ENCODE measurements around the gene ADAM19.

Gene ADAM19

DNA sequence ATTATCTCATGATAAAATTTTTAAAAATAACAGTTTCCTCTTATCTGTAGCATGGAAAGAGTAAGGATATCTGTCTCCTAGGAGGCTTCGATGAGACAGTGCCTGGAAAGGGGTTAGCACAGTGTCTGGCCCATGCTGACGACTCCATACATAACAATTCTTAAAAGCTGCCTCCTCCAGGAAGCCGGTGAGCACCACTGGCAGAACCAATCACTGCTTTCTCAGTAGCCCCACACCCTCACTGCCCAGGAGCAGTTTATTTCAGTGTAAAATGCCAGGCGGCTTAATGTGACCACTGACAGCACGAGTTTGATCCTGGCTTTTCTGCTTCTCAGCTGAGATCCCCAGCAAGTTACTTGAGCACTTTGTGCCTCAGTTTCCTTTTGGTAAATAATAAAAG lies 116.7 kb downstream of the ADAM19 start:
- H3K27ac ChIP-seq (ENCODE audit: low read depth in 2 of 2, low read length in 2 of 2), result no peak overlapping the region
- H3K9me3 ChIP-seq (ENCODE audit: control insufficient read depth in 2 of 2, low read length in 2 of 2), result no peaks in the 10 kb centered on the region
- no peak overlapping the region for H3K9ac ChIP-seq (ENCODE audit: low read depth in 1 of 2, low read length in 2 of 2)
- H3K36me3 ChIP-seq (ENCODE audit: control insufficient read depth in 2 of 2, insufficient read depth in 2 of 2, low read length in 2 of 2), result no peaks in the 10 kb centered on the region
- peaks cover 13% of the 10 kb centered on the region in 2 donors for H3K27me3 ChIP-seq (ENCODE audit: control insufficient read depth in 2 of 2, insufficient read depth in 2 of 2, low read length in 2 of 2)
- peaks cover 0 to 11% of the 10 kb centered on the region in 2 donors for H3K4me1 ChIP-seq (ENCODE audit: control insufficient read depth in 2 of 2, insufficient read depth in 2 of 2, low read length in 2 of 2)
- no peak overlapping the region for H3K4me3 ChIP-seq (ENCODE audit: low read length in 2 of 2)

DNA sequence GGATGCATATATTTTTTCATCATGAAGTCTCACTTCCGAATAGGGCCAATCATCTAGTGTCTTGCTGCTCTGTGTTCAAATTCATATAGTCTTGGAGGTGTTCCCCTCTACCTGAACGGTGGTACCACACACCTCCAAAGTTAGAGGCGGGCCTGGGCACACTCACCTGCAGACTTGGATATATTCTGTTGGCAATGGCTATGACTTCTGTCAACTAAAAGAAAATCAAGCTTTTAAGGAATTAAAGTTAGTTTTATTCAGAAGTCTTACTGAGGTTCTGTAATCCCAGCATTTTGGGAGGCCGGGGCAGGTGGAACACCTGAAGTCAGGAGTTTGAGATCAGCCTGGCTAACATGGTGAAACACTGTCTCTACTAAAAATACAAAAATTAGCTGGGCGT lies 118.2 kb downstream of the ADAM19 start:
- Histone ChIP-seq H3K36me3 (ENCODE audit: control insufficient read depth in 2 of 2, insufficient read depth in 2 of 2, low read length in 2 of 2) (no peaks in the 10 kb centered on the region), H3K4me3 (ENCODE audit: low read length in 2 of 2) (no peak overlapping the region), H3K9me3 (ENCODE audit: control insufficient read depth in 2 of 2, low read length in 2 of 2) (no peaks in the 10 kb centered on the region), H3K27me3 (ENCODE audit: control insufficient read depth in 2 of 2, insufficient read depth in 2 of 2, low read length in 2 of 2) (peaks cover 13% of the 10 kb centered on the region in 2 donors), H3K27ac (ENCODE audit: low read depth in 2 of 2, low read length in 2 of 2) (no peak overlapping the region), H3K4me1 (ENCODE audit: control insufficient read depth in 2 of 2, insufficient read depth in 2 of 2, low read length in 2 of 2) (peaks cover 0 to 11% of the 10 kb centered on the region in 2 donors), H3K9ac (ENCODE audit: low read depth in 1 of 2, low read length in 2 of 2) (no peak overlapping the region)

- peaks cover 13% of the 10 kb centered on the region in 2 donors for H3K27me3 ChIP-seq (ENCODE audit: control insufficient read depth in 2 of 2, insufficient read depth in 2 of 2, low read length in 2 of 2)
- no peaks in the 10 kb centered on the region for H3K36me3 ChIP-seq (ENCODE audit: control insufficient read depth in 2 of 2, insufficient read depth in 2 of 2, low read length in 2 of 2)
- no peaks in the 10 kb centered on the region for H3K9me3 ChIP-seq (ENCODE audit: control insufficient read depth in 2 of 2, low read length in 2 of 2)
- no peak overlapping the region for H3K27ac ChIP-seq (ENCODE audit: low read depth in 2 of 2, low read length in 2 of 2)
- H3K9ac ChIP-seq (ENCODE audit: low read depth in 1 of 2, low read length in 2 of 2), result no peak overlapping the region
- H3K4me1 ChIP-seq (ENCODE audit: control insufficient read depth in 2 of 2, insufficient read depth in 2 of 2, low read length in 2 of 2), result peaks cover 0 to 11% of the 10 kb centered on the region in 2 donors
- no peak overlapping the region for H3K4me3 ChIP-seq (ENCODE audit: low read length in 2 of 2)
Observed at GRCh38 chr5:157456301-157456700, 119.3 kb downstream of the ADAM19 start.

DNA sequence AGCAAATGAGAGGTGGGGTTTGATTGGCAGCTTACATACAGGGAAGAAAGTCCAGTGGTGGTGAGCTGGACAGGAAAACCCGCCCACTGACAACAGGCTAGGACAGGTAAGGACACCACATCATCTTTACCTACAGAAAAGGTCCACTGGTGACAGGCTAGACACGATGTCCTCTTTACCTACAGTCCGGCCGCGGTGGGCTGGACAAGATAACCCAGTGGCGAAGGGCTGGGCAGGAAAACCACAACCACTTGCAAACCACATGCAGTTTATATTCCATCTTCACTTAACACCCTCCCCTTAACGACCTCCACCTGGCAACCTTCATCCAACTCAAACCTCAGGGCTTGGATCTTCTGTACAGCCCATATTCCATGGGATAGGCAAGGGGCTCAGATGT lies 120.5 kb downstream of the ADAM19 start:
- H3K9me3 ChIP-seq (ENCODE audit: control insufficient read depth in 2 of 2, low read length in 2 of 2), result no peaks in the 10 kb centered on the region
- no peak overlapping the region for H3K27ac ChIP-seq (ENCODE audit: low read depth in 2 of 2, low read length in 2 of 2)
- H3K36me3 ChIP-seq (ENCODE audit: control insufficient read depth in 2 of 2, insufficient read depth in 2 of 2, low read length in 2 of 2), result no peaks in the 10 kb centered on the region
- H3K4me1 ChIP-seq (ENCODE audit: control insufficient read depth in 2 of 2, insufficient read depth in 2 of 2, low read length in 2 of 2), result peaks cover 0 to 5% of the 10 kb centered on the region in 2 donors
- H3K4me3 ChIP-seq (ENCODE audit: low read length in 2 of 2), result no peak overlapping the region
- no peak overlapping the region for H3K9ac ChIP-seq (ENCODE audit: low read depth in 1 of 2, low read length in 2 of 2)
- H3K27me3 ChIP-seq (ENCODE audit: control insufficient read depth in 2 of 2, insufficient read depth in 2 of 2, low read length in 2 of 2), result peaks cover 5 to 8% of the 10 kb centered on the region in 2 donors

- Histone ChIP-seq H3K4me1 (ENCODE audit: control insufficient read depth in 2 of 2, insufficient read depth in 2 of 2, low read length in 2 of 2) (no peaks in the 10 kb centered on the region), H3K27me3 (ENCODE audit: control insufficient read depth in 2 of 2, insufficient read depth in 2 of 2, low read length in 2 of 2) (no peaks in the 10 kb centered on the region), H3K4me3 (ENCODE audit: low read length in 2 of 2) (no peak overlapping the region), H3K36me3 (ENCODE audit: control insufficient read depth in 2 of 2, insufficient read depth in 2 of 2, low read length in 2 of 2) (no peaks in the 10 kb centered on the region), H3K9ac (ENCODE audit: low read depth in 1 of 2, low read length in 2 of 2) (no peak overlapping the region), H3K9me3 (ENCODE audit: control insufficient read depth in 2 of 2, low read length in 2 of 2) (no peaks in the 10 kb centered on the region), H3K27ac (ENCODE audit: low read depth in 2 of 2, low read length in 2 of 2) (no peak overlapping the region)
Observed at GRCh38 chr5:157454273-157454672, 121.3 kb downstream of the ADAM19 start.

GRCh38 chr5:157451806-157452205 lies 123.8 kb downstream of the ADAM19 start:
- no peak overlapping the region for H3K27ac ChIP-seq (ENCODE audit: low read depth in 2 of 2, low read length in 2 of 2)
- H3K4me1 ChIP-seq (ENCODE audit: control insufficient read depth in 2 of 2, insufficient read depth in 2 of 2, low read length in 2 of 2), result peaks cover under 1 to 4% of the 10 kb centered on the region in 2 donors
- H3K4me3 ChIP-seq (ENCODE audit: low read length in 2 of 2), result no peak overlapping the region
- H3K27me3 ChIP-seq (ENCODE audit: control insufficient read depth in 2 of 2, insufficient read depth in 2 of 2, low read length in 2 of 2), result no peaks in the 10 kb centered on the region
- no peaks in the 10 kb centered on the region for H3K9me3 ChIP-seq (ENCODE audit: control insufficient read depth in 2 of 2, low read length in 2 of 2)
- H3K9ac ChIP-seq (ENCODE audit: low read depth in 1 of 2, low read length in 2 of 2), result no peak overlapping the region
- H3K36me3 ChIP-seq (ENCODE audit: control insufficient read depth in 2 of 2, insufficient read depth in 2 of 2, low read length in 2 of 2), result no peaks in the 10 kb centered on the region

DNA sequence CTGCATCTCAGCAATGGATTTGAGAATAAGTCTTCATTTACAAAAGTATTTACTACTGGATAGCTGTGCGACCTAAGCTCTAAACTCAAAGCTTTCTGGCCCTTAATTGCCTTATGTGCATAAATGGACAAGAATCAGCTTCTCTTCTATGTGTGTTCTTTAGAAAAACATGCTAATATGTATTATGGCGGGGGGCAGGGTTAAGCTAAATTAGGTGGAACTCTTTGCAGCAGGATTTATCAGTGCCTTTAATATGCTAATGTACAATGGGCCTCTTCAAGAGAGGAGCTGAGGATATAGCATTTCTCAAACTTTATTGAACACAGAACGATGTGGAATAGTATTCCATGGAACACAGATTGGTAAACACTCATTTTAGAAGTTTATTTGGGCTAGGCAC lies 125.6 kb downstream of the ADAM19 start:
- H3K27ac ChIP-seq (ENCODE audit: low read depth in 2 of 2, low read length in 2 of 2), result no peak overlapping the region
- H3K9ac ChIP-seq (ENCODE audit: low read depth in 1 of 2, low read length in 2 of 2), result no peak overlapping the region

GRCh38 chr5:157449011-157449723 lies 126.4 kb downstream of the ADAM19 start:
- Histone ChIP-seq H3K27ac (ENCODE audit: low read depth in 2 of 2, low read length in 2 of 2) (peak overlapping the region in 1 of 2 donors; percentile 28), H3K27me3 (ENCODE audit: control insufficient read depth in 2 of 2, insufficient read depth in 2 of 2, low read length in 2 of 2) (no peaks in the 10 kb centered on the region), H3K4me1 (ENCODE audit: control insufficient read depth in 2 of 2, insufficient read depth in 2 of 2, low read length in 2 of 2) (peaks cover 4% of the 10 kb centered on the region in 2 donors), H3K9ac (ENCODE audit: low read depth in 1 of 2, low read length in 2 of 2) (no peak overlapping the region), H3K9me3 (ENCODE audit: control insufficient read depth in 2 of 2, low read length in 2 of 2) (no peaks in the 10 kb centered on the region), H3K4me3 (ENCODE audit: low read length in 2 of 2) (no peak overlapping the region), H3K36me3 (ENCODE audit: control insufficient read depth in 2 of 2, insufficient read depth in 2 of 2, low read length in 2 of 2) (no peaks in the 10 kb centered on the region)

More for the DNA sequence above, 125.6 kb downstream of the ADAM19 start:
- no peak overlapping the region for H3K4me3 ChIP-seq (ENCODE audit: low read length in 2 of 2)
- H3K36me3 ChIP-seq (ENCODE audit: control insufficient read depth in 2 of 2, insufficient read depth in 2 of 2, low read length in 2 of 2), result no peaks in the 10 kb centered on the region
- H3K4me1 ChIP-seq (ENCODE audit: control insufficient read depth in 2 of 2, insufficient read depth in 2 of 2, low read length in 2 of 2), result peaks cover 4% of the 10 kb centered on the region in 2 donors
- H3K27me3 ChIP-seq (ENCODE audit: control insufficient read depth in 2 of 2, insufficient read depth in 2 of 2, low read length in 2 of 2), result no peaks in the 10 kb centered on the region
- no peaks in the 10 kb centered on the region for H3K9me3 ChIP-seq (ENCODE audit: control insufficient read depth in 2 of 2, low read length in 2 of 2)

DNA sequence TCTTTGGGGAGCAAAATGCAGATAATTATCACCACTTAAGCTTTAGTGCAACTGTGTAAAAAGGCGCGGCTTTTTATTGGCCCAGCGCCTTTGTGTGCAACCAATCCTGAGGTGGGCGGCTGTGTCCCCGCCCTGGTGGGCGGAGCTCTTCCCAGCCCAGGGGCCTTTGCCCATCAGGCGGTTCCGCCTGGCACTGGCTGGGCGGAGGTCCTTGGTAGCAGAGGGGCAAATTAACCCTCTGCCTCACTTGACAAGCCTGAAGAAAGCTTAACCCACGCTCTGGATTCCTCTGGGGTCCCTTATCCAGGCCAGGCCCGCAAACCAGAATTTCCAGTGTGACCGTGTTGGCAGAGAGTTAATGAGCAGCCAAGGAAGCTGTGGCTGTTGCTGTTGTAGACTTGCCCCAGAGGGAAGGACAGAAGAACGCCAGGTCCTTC lies 128.4 kb downstream of the ADAM19 start:
- Histone ChIP-seq H3K4me3 (ENCODE audit: low read length in 2 of 2) (peak overlapping the region; percentile 59 to 69), H3K9me3 (ENCODE audit: control insufficient read depth in 2 of 2, low read length in 2 of 2) (no peaks in the 10 kb centered on the region), H3K27me3 (ENCODE audit: control insufficient read depth in 2 of 2, insufficient read depth in 2 of 2, low read length in 2 of 2) (no peaks in the 10 kb centered on the region), H3K4me1 (ENCODE audit: control insufficient read depth in 2 of 2, insufficient read depth in 2 of 2, low read length in 2 of 2) (peaks cover 4% of the 10 kb centered on the region in 2 donors), H3K27ac (ENCODE audit: low read depth in 2 of 2, low read length in 2 of 2) (peak overlapping the region; percentile 72 to 77), H3K36me3 (ENCODE audit: control insufficient read depth in 2 of 2, insufficient read depth in 2 of 2, low read length in 2 of 2) (no peaks in the 10 kb centered on the region), H3K9ac (ENCODE audit: low read depth in 1 of 2, low read length in 2 of 2) (peak overlapping the region; percentile 26 to 33)

DNA sequence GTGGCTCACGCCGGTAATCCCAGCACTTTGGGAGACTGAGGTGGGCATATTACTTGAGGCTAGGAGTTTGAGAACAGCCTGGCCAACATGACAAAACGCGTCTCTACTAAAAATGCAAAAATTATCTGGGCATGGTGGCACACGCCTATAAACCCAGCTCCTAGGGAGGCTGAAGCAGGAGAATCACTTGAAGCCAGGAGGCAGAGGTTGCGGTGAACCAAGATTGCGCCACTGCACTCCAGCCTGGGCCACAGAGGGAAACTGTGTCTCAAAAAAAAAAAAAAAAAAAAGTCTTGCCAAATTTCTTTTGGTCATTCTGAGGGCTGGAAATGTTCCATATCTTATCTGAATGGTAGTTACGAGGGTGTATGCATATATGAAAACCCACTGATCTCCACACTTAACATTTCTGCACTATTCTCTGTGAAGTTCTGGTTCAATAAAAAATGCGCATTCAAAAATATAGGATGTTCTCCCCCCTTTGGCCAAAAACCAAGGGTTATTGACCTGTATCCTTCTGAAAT lies 129.1 kb downstream of the ADAM19 start:
- Histone ChIP-seq H3K4me3 (ENCODE audit: low read length in 2 of 2) (peak overlapping the region in 1 of 2 donors; percentile 69), H3K9me3 (ENCODE audit: control insufficient read depth in 2 of 2, low read length in 2 of 2) (no peaks in the 10 kb centered on the region), H3K4me1 (ENCODE audit: control insufficient read depth in 2 of 2, insufficient read depth in 2 of 2, low read length in 2 of 2) (peaks cover 4% of the 10 kb centered on the region in 2 donors), H3K9ac (ENCODE audit: low read depth in 1 of 2, low read length in 2 of 2) (no peak overlapping the region), H3K36me3 (ENCODE audit: control insufficient read depth in 2 of 2, insufficient read depth in 2 of 2, low read length in 2 of 2) (no peaks in the 10 kb centered on the region), H3K27ac (ENCODE audit: low read depth in 2 of 2, low read length in 2 of 2) (peak overlapping the region in 1 of 2 donors; percentile 72), H3K27me3 (ENCODE audit: control insufficient read depth in 2 of 2, insufficient read depth in 2 of 2, low read length in 2 of 2) (no peaks in the 10 kb centered on the region)
